Activated naive CD8-positive, alpha-beta T cell treated with anti-CD3 and anti-CD28 coated beads, Interleukin-2, amount 10 ng/mL, durations not matched to agents 7 days and 5 days (primary cell): Measurements from ENCODE around the gene MVK. TPM values are rescaled to one million over a fixed set of nuclear protein-coding genes. Genes with fewer than 3 reads are reported as not detected.

ENCODE experiments used
- ATAC-seq: fragments of 150-1000 bp; cut with Tn5 transposase; one replicate; pipeline ENCODE4 v1.10.0; 2021; ENCODE audit warnings: low read depth, moderate library complexity
- POLR2A ChIA-PET: fragments of 350-600 bp; sonication (Branson Sonifier 250); formaldehyde crosslinking; loops from one replicate; lab custom pipeline; 2021; ENCODE audit warnings: antibody characterized with exemption; lab: Charles Lee
- DNase-seq: peaks from one replicate; pipeline ENCODE4 v3.0.0; 2021
- H3K27ac Mint-ChIP-seq: one replicate; pipeline ENCODE4 v1.8.0; 2022; ENCODE audit warnings: mild to moderate bottlenecking, mixed read lengths
- H3K27me3 Mint-ChIP-seq: one replicate; pipeline ENCODE4 v1.8.0; 2022; ENCODE audit warnings: mild to moderate bottlenecking, moderate library complexity, mixed read lengths
- H3K36me3 Mint-ChIP-seq: one replicate; pipeline ENCODE4 v1.8.0; 2021; ENCODE audit warnings: mild to moderate bottlenecking, mixed read lengths
- H3K4me1 Mint-ChIP-seq: one replicate; pipeline ENCODE4 v1.8.0; 2021; ENCODE audit warnings: mixed read lengths
- H3K4me3 Mint-ChIP-seq: one replicate; pipeline ENCODE4 v1.8.0; 2022; ENCODE audit warnings: mild to moderate bottlenecking, moderate library complexity, mixed read lengths
- H3K9me3 Mint-ChIP-seq: one replicate; pipeline ENCODE4 v1.8.0; 2021; ENCODE audit warnings: mixed read lengths
- total RNA-seq, 2 experiments: library from RNA; stranded (reverse); gene quantifications; one replicate each; pipeline ENCODE4 v1.2.3, GENCODE V29; 2021

Gene MVK
- total RNA-seq, 2 experiments from 2014 or later = 22.4 to 22.6 TPM

DNA sequence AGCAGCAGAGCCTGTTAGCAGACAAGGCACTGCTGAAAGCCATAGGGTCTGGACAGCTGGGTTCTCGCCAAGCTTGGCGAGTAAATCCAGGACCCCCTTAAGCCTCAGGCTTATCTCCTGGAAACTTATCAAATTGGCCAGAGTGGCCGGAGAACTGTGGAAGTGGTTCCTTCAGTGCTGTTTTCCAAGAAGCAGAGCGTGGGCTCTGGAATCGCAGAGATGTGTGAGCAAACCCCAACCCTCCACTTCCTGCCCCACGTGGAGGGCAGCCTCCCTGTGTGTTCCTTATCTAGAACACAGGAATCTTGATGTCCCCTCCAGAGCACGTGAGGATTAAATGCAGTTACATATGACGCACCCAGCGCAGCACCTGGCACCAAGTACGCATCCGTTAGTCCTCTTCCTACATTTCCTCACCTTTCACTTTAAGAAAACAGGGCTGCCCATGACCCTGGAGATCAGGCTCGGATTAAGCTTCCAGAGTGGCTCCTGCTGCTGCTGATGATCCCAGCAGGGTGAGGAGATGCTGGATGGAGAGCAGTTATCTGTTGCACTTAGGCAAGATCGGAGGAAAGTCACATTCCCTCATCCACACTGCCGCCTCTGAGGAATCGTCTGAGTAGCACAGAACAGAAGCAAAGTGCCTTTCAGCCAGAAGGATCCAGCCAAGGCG lies 35.3 kb upstream of the MVK start:
- DNase-seq (no peak), ATAC-seq (no peak)
- no peak overlapping the region for H3K4me3 Mint-ChIP-seq
- no peaks in the 10 kb centered on the region for H3K4me1 Mint-ChIP-seq
- H3K36me3 Mint-ChIP-seq = no peaks in the 10 kb centered on the region
- no peaks in the 10 kb centered on the region for H3K9me3 Mint-ChIP-seq
- H3K27me3 Mint-ChIP-seq = no peaks in the 10 kb centered on the region
- POLR2A ChIA-PET = no interaction called here
- no peak overlapping the region for H3K27ac Mint-ChIP-seq

DNA sequence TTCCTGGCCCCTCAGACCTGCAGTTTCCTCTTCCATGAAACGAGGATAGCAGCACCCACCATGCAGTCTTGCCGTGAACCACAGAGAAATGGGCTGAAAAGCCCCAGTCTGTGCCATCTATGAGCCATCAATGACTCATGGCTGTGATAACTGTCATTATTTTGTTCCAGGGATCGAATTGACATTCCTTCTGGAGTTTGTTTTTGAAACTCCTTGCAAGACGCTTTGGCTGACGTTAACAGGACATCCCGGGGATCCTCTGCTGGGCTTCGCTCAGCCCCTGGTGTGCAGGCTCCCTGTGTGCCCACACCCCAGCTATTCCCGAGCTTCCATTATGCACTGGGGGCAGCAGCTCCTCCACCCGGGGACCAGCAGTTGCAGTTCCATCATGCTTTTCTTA lies 34.1 kb upstream of the MVK start:
- DNase-seq (no peak), ATAC-seq (no peak)
- H3K27me3 Mint-ChIP-seq = no peaks in the 10 kb centered on the region
- H3K4me1 Mint-ChIP-seq = no peaks in the 10 kb centered on the region
- no peak overlapping the region for H3K4me3 Mint-ChIP-seq
- H3K27ac Mint-ChIP-seq = no peak overlapping the region
- POLR2A ChIA-PET = no interaction called here
- H3K36me3 Mint-ChIP-seq = no peaks in the 10 kb centered on the region
- no peaks in the 10 kb centered on the region for H3K9me3 Mint-ChIP-seq

DNA sequence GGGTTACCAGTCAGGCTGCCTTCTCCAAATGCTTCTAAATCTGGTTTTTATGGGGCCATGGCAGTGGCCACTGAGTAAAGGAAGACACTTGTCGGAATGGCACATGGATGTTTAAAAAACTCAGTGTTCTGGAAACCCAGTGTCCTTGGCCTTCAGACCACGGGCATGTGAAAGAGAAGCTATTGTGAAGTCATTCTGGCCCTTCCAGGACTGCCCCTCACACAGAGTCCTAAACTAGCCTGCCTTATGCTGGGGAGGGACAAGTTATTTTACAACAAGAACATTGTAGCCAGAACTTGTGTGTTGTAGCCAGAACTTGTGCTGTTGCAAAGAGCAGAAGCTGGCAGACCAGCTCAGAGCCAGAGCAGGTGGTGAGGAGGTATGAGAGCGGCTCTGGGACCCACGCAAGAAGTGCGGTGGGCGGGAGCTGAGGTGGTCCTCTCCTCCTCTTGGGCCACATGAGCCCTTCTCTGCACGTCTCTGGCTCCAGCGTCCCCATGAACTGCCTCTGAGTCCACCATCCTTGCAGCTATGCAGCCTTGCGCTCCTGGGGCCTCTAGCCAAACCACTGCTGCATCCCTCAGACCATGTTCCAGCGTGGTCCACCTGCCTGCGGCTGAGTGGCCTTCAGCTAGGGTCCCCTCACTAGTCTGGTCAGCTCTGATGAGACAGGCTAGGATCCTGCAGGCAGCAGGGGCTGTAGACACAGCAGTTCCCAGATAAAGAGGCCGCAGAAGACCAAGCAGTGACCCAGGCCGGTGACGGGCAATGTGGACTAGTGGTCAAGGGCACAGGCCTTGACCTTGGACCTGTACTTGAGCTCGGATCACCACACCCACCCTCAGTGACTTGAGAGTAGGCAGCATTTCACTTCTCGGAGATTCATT lies 32.8 kb upstream of the MVK start:
- no peak overlapping the region for H3K4me3 Mint-ChIP-seq
- no peaks in the 10 kb centered on the region for H3K27me3 Mint-ChIP-seq
- ATAC-seq = no peak
- no peak for DNase-seq
- H3K4me1 Mint-ChIP-seq = peaks cover 8% of the 10 kb centered on the region
- POLR2A ChIA-PET = no interaction called here
- no peaks in the 10 kb centered on the region for H3K36me3 Mint-ChIP-seq
- no peaks in the 10 kb centered on the region for H3K9me3 Mint-ChIP-seq
- no peak overlapping the region for H3K27ac Mint-ChIP-seq

DNA sequence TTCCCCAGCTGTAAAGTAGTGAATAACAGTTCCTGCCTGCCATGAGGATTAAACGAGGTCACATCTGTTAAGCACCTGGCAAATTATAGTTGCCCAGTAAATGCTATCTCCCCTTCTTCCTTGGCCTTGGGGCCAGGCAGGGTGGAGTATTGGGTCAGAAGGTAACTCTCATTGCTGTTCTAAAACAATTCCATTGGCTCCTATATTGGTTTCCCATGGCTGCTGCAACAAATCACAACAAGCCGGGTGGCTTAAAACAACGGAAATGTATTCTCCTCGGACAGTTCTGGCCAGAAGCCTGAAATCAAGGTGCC lies 32.2 kb upstream of the MVK start:
- no peak for ATAC-seq
- H3K4me1 Mint-ChIP-seq = peaks cover 8% of the 10 kb centered on the region
- DNase-seq = no peak
- H3K4me3 Mint-ChIP-seq = no peak overlapping the region
- H3K9me3 Mint-ChIP-seq = no peaks in the 10 kb centered on the region
- H3K27ac Mint-ChIP-seq = no peak overlapping the region
- H3K27me3 Mint-ChIP-seq = no peaks in the 10 kb centered on the region
- POLR2A ChIA-PET = no interaction called here
- no peaks in the 10 kb centered on the region for H3K36me3 Mint-ChIP-seq

DNA sequence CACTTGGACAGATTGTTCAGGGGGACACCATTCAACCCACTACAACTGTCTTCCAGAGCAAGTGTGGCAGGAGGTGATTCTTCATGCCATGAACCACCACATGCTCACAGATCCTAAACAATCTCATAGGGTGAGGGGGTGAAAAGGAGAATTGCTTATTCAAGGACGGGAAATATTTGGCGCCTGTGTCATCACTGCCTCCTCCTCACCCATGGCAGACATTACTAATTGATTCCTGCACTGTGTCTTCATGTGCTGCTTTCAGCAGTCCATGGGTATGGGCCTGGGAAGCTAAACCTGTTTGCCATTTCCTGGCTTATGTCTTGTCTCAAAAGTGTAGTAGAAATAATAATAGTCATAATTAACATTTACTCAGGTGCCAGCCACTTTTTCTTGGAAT lies 31.6 kb upstream of the MVK start:
- no peaks in the 10 kb centered on the region for H3K27me3 Mint-ChIP-seq
- DNase-seq = no peak
- H3K27ac Mint-ChIP-seq = no peak overlapping the region
- no peaks in the 10 kb centered on the region for H3K9me3 Mint-ChIP-seq
- POLR2A ChIA-PET = no interaction called here
- no peak overlapping the region for H3K4me3 Mint-ChIP-seq
- no peaks in the 10 kb centered on the region for H3K36me3 Mint-ChIP-seq
- no peak for ATAC-seq
- H3K4me1 Mint-ChIP-seq = peaks cover 8% of the 10 kb centered on the region

DNA sequence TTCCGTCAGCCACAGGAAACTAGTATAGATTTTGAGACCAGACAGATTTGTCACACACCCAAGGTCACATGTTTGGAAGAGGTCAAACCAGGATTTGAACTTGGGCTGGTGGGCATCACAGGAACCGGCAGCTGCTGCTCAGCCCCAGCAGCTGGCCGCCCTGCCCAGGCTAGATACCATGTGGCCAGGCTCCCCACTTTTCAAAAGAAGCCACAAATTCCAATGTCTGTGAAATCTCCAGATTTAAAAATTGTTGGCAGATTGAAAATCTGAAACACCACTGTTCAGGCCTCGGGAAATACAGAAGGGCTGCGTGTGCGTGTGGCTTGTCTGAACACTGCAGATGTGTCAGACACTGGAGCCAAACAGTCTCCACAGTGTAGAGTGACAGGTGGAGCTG lies 30.7 kb upstream of the MVK start:
- POLR2A ChIA-PET = no interaction called here
- no peak for DNase-seq
- Mint-ChIP-seq H3K4me3 (no peak overlapping the region), H3K27me3 (peaks cover 4% of the 10 kb centered on the region), H3K36me3 (no peaks in the 10 kb centered on the region), H3K9me3 (no peaks in the 10 kb centered on the region), H3K4me1 (peaks cover 8% of the 10 kb centered on the region), H3K27ac (no peak overlapping the region)
- ATAC-seq = no peak

DNA sequence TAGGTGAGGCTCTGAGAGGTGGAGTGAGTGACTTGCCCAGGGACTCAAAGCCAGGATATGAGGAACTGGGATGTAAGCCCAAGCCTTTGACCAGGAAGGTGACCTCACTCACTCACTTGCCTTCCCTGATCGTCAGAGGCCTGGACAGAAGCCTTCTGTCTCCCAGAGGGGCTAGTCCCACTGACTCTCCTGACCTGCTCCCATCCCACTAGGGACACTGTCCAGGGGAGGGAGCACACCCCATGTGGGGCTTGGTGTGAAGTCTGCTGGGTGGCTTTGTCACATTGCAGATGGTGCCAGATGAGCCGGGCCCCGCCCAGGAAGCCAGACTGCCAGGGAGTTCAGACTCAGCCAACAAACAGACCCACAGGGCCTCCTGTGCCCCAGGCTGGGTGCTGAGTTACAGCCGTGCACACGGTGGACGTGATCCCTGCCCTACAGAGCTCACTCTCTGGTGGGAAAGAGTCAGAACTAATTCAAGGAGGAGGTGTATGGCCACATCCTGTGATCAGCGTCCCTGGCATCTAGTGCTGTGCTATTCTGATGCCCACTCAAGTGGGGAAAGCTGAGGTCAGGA lies 28.6 kb upstream of the MVK start:
- POLR2A ChIA-PET = no interaction called here
- peaks cover 18% of the 10 kb centered on the region for H3K27me3 Mint-ChIP-seq
- H3K27ac Mint-ChIP-seq = no peak overlapping the region
- DNase-seq (no peak), ATAC-seq (peak; percentile 56)
- no peaks in the 10 kb centered on the region for H3K36me3 Mint-ChIP-seq
- H3K9me3 Mint-ChIP-seq = no peaks in the 10 kb centered on the region
- no peak overlapping the region for H3K4me3 Mint-ChIP-seq
- H3K4me1 Mint-ChIP-seq = peaks cover 8% of the 10 kb centered on the region

DNA sequence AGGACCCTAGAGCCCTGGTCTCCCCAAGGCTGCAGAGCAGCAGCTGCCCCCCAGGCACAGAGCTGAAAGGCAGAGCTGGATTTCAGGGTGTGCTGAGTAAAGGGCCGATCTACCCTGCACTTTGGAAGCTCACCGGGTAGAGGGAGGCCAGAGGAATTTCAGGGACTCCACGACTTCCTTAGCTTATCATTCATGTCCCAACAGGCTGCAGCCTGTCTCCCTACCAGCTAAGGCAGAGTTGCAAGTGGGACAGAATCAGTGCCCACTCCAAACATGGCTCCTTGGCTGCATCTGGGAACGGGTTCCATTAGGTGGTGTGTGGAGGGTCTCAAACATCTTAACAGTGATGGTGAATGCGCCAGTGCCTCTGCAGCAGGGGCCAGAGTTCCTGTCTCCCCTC lies 27.8 kb upstream of the MVK start:
- POLR2A ChIA-PET = no interaction called here
- ATAC-seq (no peak), DNase-seq (no peak)
- H3K27ac Mint-ChIP-seq = no peak overlapping the region
- H3K36me3 Mint-ChIP-seq = no peaks in the 10 kb centered on the region
- peaks cover 20% of the 10 kb centered on the region for H3K27me3 Mint-ChIP-seq
- H3K9me3 Mint-ChIP-seq = no peaks in the 10 kb centered on the region
- H3K4me1 Mint-ChIP-seq = peaks cover 8% of the 10 kb centered on the region
- H3K4me3 Mint-ChIP-seq = no peak overlapping the region

DNA sequence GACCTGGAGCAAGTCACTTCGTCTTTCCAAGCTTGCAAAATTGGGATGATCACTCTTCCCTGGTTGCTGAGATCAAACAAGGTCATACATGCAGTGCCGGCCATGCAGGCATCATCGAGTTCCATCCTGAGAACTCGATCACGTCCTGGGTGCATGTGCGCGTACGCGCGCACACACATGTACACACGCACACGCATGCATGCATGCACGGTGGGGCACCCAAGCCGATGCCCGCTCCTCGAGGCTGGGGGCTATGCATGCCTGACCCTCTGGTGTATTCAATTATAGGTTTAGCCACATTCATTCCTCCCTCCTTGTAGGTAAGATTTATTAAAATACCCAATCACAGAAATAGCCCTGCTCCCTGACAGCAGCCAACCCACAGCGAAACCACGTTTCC lies 26.3 kb upstream of the MVK start:
- peaks cover 24% of the 10 kb centered on the region for H3K27me3 Mint-ChIP-seq
- POLR2A ChIA-PET = no interaction called here
- peaks cover 8% of the 10 kb centered on the region for H3K4me1 Mint-ChIP-seq
- ATAC-seq (no peak), DNase-seq (no peak)
- no peaks in the 10 kb centered on the region for H3K9me3 Mint-ChIP-seq
- H3K36me3 Mint-ChIP-seq = no peaks in the 10 kb centered on the region
- no peak overlapping the region for H3K4me3 Mint-ChIP-seq
- no peak overlapping the region for H3K27ac Mint-ChIP-seq

DNA sequence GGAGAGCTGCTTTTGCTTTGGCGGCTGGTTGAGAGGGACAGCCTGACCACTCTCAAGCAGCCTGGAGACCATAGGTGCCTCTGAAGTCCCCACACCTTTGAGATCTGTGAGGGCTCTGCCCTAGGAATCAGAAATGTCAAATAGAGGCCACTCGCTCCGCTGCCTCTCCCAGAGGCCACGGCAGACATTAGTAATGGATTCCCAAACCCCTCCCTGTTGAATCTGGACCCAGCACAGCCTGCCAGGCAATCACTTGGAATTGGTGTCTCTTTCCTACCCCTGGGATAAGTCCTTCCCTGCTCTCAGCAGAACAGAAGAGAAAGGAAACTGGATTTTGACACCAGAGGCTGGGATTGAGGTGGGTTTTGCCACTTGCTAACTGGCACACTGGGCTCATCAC lies 25.3 kb upstream of the MVK start:
- Mint-ChIP-seq H3K4me1 (peaks cover 9% of the 10 kb centered on the region), H3K4me3 (no peak overlapping the region), H3K27me3 (peaks cover 25% of the 10 kb centered on the region), H3K36me3 (no peaks in the 10 kb centered on the region), H3K27ac (no peak overlapping the region), H3K9me3 (no peaks in the 10 kb centered on the region)
- POLR2A ChIA-PET = no interaction called here
- no peak for ATAC-seq
- no peak for DNase-seq

DNA sequence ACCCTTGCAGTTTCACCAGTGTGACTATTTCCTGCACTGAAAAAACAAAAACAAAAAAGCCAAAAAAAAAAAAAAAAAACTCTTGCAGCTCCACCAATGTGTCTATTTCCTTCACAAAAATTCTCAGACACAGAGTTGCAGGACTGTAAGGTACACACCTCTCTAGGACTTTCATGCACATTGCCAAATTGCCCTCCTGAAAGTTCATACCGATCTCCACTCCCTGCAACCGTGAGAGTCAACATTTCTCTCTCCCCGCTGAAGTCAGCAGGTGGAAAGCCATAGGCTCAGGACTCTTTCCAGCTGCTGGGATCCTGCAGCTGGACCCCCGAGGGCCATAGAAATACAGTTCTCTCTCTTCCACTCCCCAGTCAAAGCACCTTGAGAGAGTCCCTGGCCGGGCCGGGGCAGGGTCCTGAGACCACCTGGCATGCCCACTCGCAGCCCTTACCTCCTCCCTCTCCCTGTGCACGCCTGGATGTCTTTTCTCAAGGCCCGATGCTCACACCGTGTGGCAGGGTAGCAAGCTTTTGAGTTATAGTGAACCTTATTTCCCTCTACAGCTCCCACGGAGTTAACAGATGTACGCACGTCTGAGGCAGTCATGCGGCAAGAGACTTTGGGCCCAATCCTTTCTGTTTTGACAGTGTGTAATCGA lies 23.9 kb upstream of the MVK start:
- H3K4me3 Mint-ChIP-seq = no peak overlapping the region
- no peaks in the 10 kb centered on the region for H3K36me3 Mint-ChIP-seq
- DNase-seq (no peak), ATAC-seq (no peak)
- no peak overlapping the region for H3K27ac Mint-ChIP-seq
- no peaks in the 10 kb centered on the region for H3K9me3 Mint-ChIP-seq
- H3K27me3 Mint-ChIP-seq = peaks cover 27% of the 10 kb centered on the region
- peaks cover 8% of the 10 kb centered on the region for H3K4me1 Mint-ChIP-seq
- POLR2A ChIA-PET = no interaction called here

DNA sequence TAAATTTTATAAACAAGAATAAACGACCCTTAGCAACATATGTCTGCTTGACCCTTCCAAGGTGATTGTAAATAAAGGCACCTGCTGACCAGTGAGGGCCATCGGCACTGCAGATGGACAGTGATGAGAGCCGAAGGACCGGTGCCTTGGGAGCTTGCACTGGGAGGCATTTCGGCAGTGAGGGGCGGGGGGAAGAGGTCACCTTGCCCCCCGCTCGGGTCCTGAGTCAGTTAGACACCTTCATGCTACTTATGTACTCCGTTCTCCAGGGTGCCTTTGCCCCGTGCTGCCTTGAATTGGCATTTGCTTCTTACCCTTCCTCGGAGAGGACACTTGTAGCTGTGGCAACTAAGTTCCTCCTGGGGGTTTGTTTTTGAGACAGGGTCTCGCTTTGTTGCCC lies 23.3 kb upstream of the MVK start:
- no peaks in the 10 kb centered on the region for H3K9me3 Mint-ChIP-seq
- no peak for DNase-seq
- no peak overlapping the region for H3K27ac Mint-ChIP-seq
- peaks cover 27% of the 10 kb centered on the region for H3K27me3 Mint-ChIP-seq
- no peak overlapping the region for H3K4me3 Mint-ChIP-seq
- no peak for ATAC-seq
- POLR2A ChIA-PET = no interaction called here
- peaks cover 3% of the 10 kb centered on the region for H3K4me1 Mint-ChIP-seq
- no peaks in the 10 kb centered on the region for H3K36me3 Mint-ChIP-seq

DNA sequence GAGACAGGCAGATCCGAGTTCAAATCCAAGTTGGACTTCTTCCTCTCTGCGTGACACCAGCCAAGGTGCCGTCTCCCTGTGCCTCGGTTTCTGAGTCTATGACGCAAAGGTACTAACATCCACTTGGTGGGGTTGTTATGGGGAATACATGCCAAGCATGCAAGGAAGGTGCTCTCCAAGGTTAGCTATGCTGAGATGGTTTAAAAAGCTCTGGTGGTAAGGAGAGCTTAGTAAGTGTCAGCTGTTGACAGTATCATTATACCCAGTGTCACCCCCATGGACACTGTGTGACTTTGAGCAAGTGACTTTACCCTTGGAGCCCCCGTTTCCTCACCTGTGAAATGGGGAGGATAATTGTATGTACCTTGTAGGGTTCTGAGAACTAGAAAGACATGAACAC lies 22.5 kb upstream of the MVK start:
- Mint-ChIP-seq H3K36me3 (no peaks in the 10 kb centered on the region), H3K27ac (no peak overlapping the region), H3K4me1 (peaks cover 1% of the 10 kb centered on the region), H3K27me3 (peaks cover 27% of the 10 kb centered on the region), H3K4me3 (no peak overlapping the region), H3K9me3 (no peaks in the 10 kb centered on the region)
- POLR2A ChIA-PET = no interaction called here
- ATAC-seq = no peak
- DNase-seq = no peak

DNA sequence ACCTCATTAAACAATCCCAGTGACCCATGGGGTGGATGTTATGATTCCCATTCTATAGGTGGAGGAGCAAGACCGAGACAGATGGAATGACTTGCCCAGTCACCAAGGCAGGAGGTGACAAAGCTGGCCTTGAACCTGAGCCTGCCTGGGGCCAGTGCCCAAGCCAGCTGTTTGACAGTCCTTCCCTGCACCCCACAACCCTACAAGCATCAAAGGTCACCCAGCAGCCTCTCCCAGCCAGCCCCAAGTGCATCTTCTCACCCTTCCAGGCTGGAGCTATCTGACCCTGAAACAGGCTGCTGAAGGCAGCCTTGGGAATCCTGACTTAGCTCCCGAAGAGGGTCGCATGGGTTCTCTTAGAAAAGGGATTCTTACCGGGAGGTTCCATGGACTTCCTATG lies 20.6 kb upstream of the MVK start:
- H3K4me3 Mint-ChIP-seq = no peak overlapping the region
- no peaks in the 10 kb centered on the region for H3K9me3 Mint-ChIP-seq
- ATAC-seq = no peak
- H3K27me3 Mint-ChIP-seq = peaks cover 22% of the 10 kb centered on the region
- no peak overlapping the region for H3K27ac Mint-ChIP-seq
- POLR2A ChIA-PET = no interaction called here
- DNase-seq = no peak
- H3K36me3 Mint-ChIP-seq = no peaks in the 10 kb centered on the region
- H3K4me1 Mint-ChIP-seq = peaks cover 1% of the 10 kb centered on the region
